Measurements from ENCODE around the gene TNIP3. TPM values are rescaled to one million over a fixed set of nuclear protein-coding genes. Genes with fewer than 3 reads are reported as not detected.

Gene TNIP3
- total and polyA plus RNA-seq, 7 experiments from 2014 or later, result 0.30 to 1.8 (median 0.89) TPM

- no peaks in the 10 kb centered on the region for H3K27me3 ChIP-seq (ENCODE audit: control insufficient read depth in 2 of 2, insufficient read depth in 2 of 2, low read length in 2 of 2)
- H3K9me3 Mint-ChIP-seq, result no peaks in the 10 kb centered on the region
- H3K4me1 Mint-ChIP-seq, result peaks cover 6 to 62% (median 49%) of the 10 kb centered on the region in 7 donors
- no peak for ATAC-seq
- no peak overlapping the region for H3K4me3 Mint-ChIP-seq
- DNase-seq, result no peak
- H3K36me3 Mint-ChIP-seq, result peaks cover 0 to 17% (median 3%) of the 10 kb centered on the region in 5 donors
- no peak overlapping the region for H3K27ac ChIP-seq (ENCODE audit: low read depth, low read length)
- POLR2A ChIA-PET, result interaction anchor here (0.6 to 1.6 kb wide), 3 partner anchors 10 to 176 kb away, joined by 3 to 6 read pairs (median 3); no protein-coding TSS in a partner anchor
- intact Hi-C loops (cut with micrococcal nuclease), result loop anchor here in 1 of 2 donors (1.0 to 10.0 kb wide), 2 partner anchors 10 to 1781 kb away; partner anchors contain the start of gene NUDT6
- peak overlapping the region in 1 of 9 donors; percentile 30 for H3K27ac Mint-ChIP-seq
- CTCF ChIA-PET, result interaction anchor here (1.4 kb wide), 1 partner anchor 8 kb away, joined by 4 read pairs; no protein-coding TSS in a partner anchor
- H3K4me1 ChIP-seq (ENCODE audit: control insufficient read depth in 2 of 2, insufficient read depth in 2 of 2, low read length in 2 of 2), result peaks cover 0 to 14% of the 10 kb centered on the region in 2 donors
- H3K36me3 ChIP-seq (ENCODE audit: control insufficient read depth in 2 of 3, insufficient read depth in 3 of 3, low read length in 3 of 3), result no peaks in the 10 kb centered on the region
- H3K4me3 ChIP-seq (ENCODE audit: low read length), result no peak overlapping the region
- H3K9me3 ChIP-seq (ENCODE audit: control insufficient read depth in 2 of 3, low read length in 3 of 3), result no peaks in the 10 kb centered on the region
- peaks cover 0 to 4% (median 0%) of the 10 kb centered on the region in 5 donors for H3K27me3 Mint-ChIP-seq
Measured at GRCh38 chr4:121144021-121144420, 20.1 kb downstream of the TNIP3 start.

- Mint-ChIP-seq H3K4me1 (peaks cover 13 to 63% (median 49%) of the 10 kb centered on the region in 7 donors), H3K27me3 (peaks cover 0 to 4% (median 0%) of the 10 kb centered on the region in 5 donors), H3K27ac (peak overlapping the region in 2 of 9 donors; percentile 28 to 53), H3K9me3 (peaks cover 0 to 5% (median 0%) of the 10 kb centered on the region in 11 donors), H3K4me3 (no peak overlapping the region), H3K36me3 (peaks cover 0 to 22% (median 3%) of the 10 kb centered on the region in 5 donors)
- ATAC-seq, result no peak
- Histone ChIP-seq H3K36me3 (ENCODE audit: control insufficient read depth in 2 of 3, insufficient read depth in 3 of 3, low read length in 3 of 3) (no peaks in the 10 kb centered on the region), H3K4me3 (ENCODE audit: low read length) (no peak overlapping the region), H3K27me3 (ENCODE audit: control insufficient read depth in 2 of 2, insufficient read depth in 2 of 2, low read length in 2 of 2) (no peaks in the 10 kb centered on the region), H3K27ac (ENCODE audit: low read depth, low read length) (no peak overlapping the region), H3K4me1 (ENCODE audit: control insufficient read depth in 2 of 2, insufficient read depth in 2 of 2, low read length in 2 of 2) (peaks cover 0 to 23% of the 10 kb centered on the region in 2 donors), H3K9me3 (ENCODE audit: control insufficient read depth in 2 of 3, low read length in 3 of 3) (no peaks in the 10 kb centered on the region)
- CTCF ChIA-PET, result interaction anchor here (1.4 kb wide), 1 partner anchor 9 kb away, joined by 4 read pairs; no protein-coding TSS in a partner anchor
- DNase-seq, result no peak
- intact Hi-C loops (cut with micrococcal nuclease), result loop anchor here in 1 of 2 donors (10.0 kb wide), 1 partner anchor 1782 kb away; the partner anchor contains the start of gene NUDT6
- POLR2A ChIA-PET, result no interaction called here
Measured at GRCh38 chr4:121143131-121143530, 21.0 kb downstream of the TNIP3 start.

- CTCF ChIA-PET, result no interaction called here
Measured at GRCh38 chr4:121140716-121141460, 23.2 kb downstream of the TNIP3 start.

GRCh38 chr4:121139533-121140222, 24.4 kb downstream of the TNIP3 start:
- peak in 7 of 9 donors; percentile 40 to 77 (median 70) for DNase-seq
- POLR2A ChIA-PET, result interaction anchor here (1.0 to 1.8 kb wide), 3 partner anchors 10 to 52 kb away, joined by 3 to 7 read pairs (median 3); no protein-coding TSS in a partner anchor
- H3K4me3 Mint-ChIP-seq, result peak overlapping the region; percentile 10 to 75 (median 44)

More at GRCh38 chr4:121140716-121141460, 23.2 kb downstream of the TNIP3 start:
- Histone ChIP-seq H3K9me3 (ENCODE audit: control insufficient read depth in 2 of 3, low read length in 3 of 3) (no peaks in the 10 kb centered on the region), H3K27ac (ENCODE audit: low read depth, low read length) (no peak overlapping the region), H3K27me3 (ENCODE audit: control insufficient read depth in 2 of 2, insufficient read depth in 2 of 2, low read length in 2 of 2) (no peaks in the 10 kb centered on the region), H3K36me3 (ENCODE audit: control insufficient read depth in 2 of 3, insufficient read depth in 3 of 3, low read length in 3 of 3) (no peaks in the 10 kb centered on the region), H3K4me3 (ENCODE audit: low read length) (no peak overlapping the region), H3K4me1 (ENCODE audit: control insufficient read depth in 2 of 2, insufficient read depth in 2 of 2, low read length in 2 of 2) (peaks cover 0 to 25% of the 10 kb centered on the region in 2 donors)
- Mint-ChIP-seq H3K4me3 (peak overlapping the region in 4 of 10 donors; percentile 19 to 75 (median 28)), H3K9me3 (peaks cover 0 to 5% (median 0%) of the 10 kb centered on the region in 11 donors), H3K27ac (peak overlapping the region; percentile 15 to 97 (median 91)), H3K36me3 (peaks cover 0 to 20% (median 0%) of the 10 kb centered on the region in 5 donors), H3K27me3 (no peaks in the 10 kb centered on the region), H3K4me1 (peaks cover 17 to 62% (median 47%) of the 10 kb centered on the region in 7 donors)
- POLR2A ChIA-PET, result interaction anchor here (0.7 to 1.0 kb wide), 2 partner anchors 30 to 83 kb away, joined by 3 read pairs; no protein-coding TSS in a partner anchor
- DNase-seq (no peak), ATAC-seq (no peak)
- intact Hi-C loops (cut with micrococcal nuclease), result loop anchor here in 1 of 2 donors (1.0 to 10.0 kb wide), 2 partner anchors 9 to 1784 kb away; partner anchors contain the start of gene NUDT6

GRCh38 chr4:121138039-121138825, 25.9 kb downstream of the TNIP3 start:
- H3K27ac ChIP-seq (ENCODE audit: low read depth, low read length), result peak overlapping the region; percentile 62
- ATAC-seq (peak; percentile 47), DNase-seq (peak in 3 of 9 donors; percentile 12 to 56 (median 37))
- H3K4me1 Mint-ChIP-seq, result peaks cover 25 to 67% (median 54%) of the 10 kb centered on the region in 7 donors
- peaks cover 0 to 5% (median 0%) of the 10 kb centered on the region in 11 donors for H3K9me3 Mint-ChIP-seq
- no peaks in the 10 kb centered on the region for H3K27me3 ChIP-seq (ENCODE audit: control insufficient read depth in 2 of 2, insufficient read depth in 2 of 2, low read length in 2 of 2)
- intact Hi-C loops (cut with micrococcal nuclease), result loop anchor here in 1 of 2 donors (2.0 to 5.0 kb wide), 2 partner anchors 17 to 44 kb away; no protein-coding TSS in a partner anchor
- H3K27me3 Mint-ChIP-seq, result no peaks in the 10 kb centered on the region
- POLR2A ChIA-PET, result interaction anchor here (0.6 to 1.8 kb wide), 6 partner anchors 8 to 146 kb away, joined by 3 to 7 read pairs (median 4); no protein-coding TSS in a partner anchor
- H3K9me3 ChIP-seq (ENCODE audit: control insufficient read depth in 2 of 3, low read length in 3 of 3), result no peaks in the 10 kb centered on the region
- no peaks in the 10 kb centered on the region for H3K36me3 ChIP-seq (ENCODE audit: control insufficient read depth in 2 of 3, insufficient read depth in 3 of 3, low read length in 3 of 3)
- peak overlapping the region; percentile 35 to 97 (median 91) for H3K27ac Mint-ChIP-seq
- CTCF ChIA-PET, result interaction anchor here (0.8 to 1.9 kb wide), 3 partner anchors 14 to 26 kb away, joined by 4 to 7 read pairs (median 4); no protein-coding TSS in a partner anchor
- peaks cover 0 to 21% (median 0%) of the 10 kb centered on the region in 5 donors for H3K36me3 Mint-ChIP-seq
- H3K4me3 ChIP-seq (ENCODE audit: low read length), result no peak overlapping the region
- H3K4me3 Mint-ChIP-seq, result peak overlapping the region in 7 of 10 donors; percentile 0 to 75 (median 36)
- peaks cover 0 to 33% of the 10 kb centered on the region in 2 donors for H3K4me1 ChIP-seq (ENCODE audit: control insufficient read depth in 2 of 2, insufficient read depth in 2 of 2, low read length in 2 of 2)

More at GRCh38 chr4:121139533-121140222, 24.4 kb downstream of the TNIP3 start:
- H3K9me3 Mint-ChIP-seq, result peaks cover 0 to 5% (median 0%) of the 10 kb centered on the region in 11 donors
- H3K4me3 ChIP-seq (ENCODE audit: low read length), result no peak overlapping the region
- peaks cover 0 to 20% (median 0%) of the 10 kb centered on the region in 5 donors for H3K36me3 Mint-ChIP-seq
- H3K4me1 ChIP-seq (ENCODE audit: control insufficient read depth in 2 of 2, insufficient read depth in 2 of 2, low read length in 2 of 2), result peaks cover 0 to 29% of the 10 kb centered on the region in 2 donors
- no peaks in the 10 kb centered on the region for H3K27me3 ChIP-seq (ENCODE audit: control insufficient read depth in 2 of 2, insufficient read depth in 2 of 2, low read length in 2 of 2)
- intact Hi-C loops (cut with micrococcal nuclease), result loop anchor here (1.0 to 10.0 kb wide), 7 partner anchors 7 to 1785 kb away; partner anchors contain the start of gene NUDT6 (in 1 of the 2)
- H3K4me1 Mint-ChIP-seq, result peaks cover 22 to 65% (median 54%) of the 10 kb centered on the region in 7 donors
- peak overlapping the region; percentile 74 to 97 (median 91) for H3K27ac Mint-ChIP-seq
- H3K36me3 ChIP-seq (ENCODE audit: control insufficient read depth in 2 of 3, insufficient read depth in 3 of 3, low read length in 3 of 3), result no peaks in the 10 kb centered on the region
- H3K27ac ChIP-seq (ENCODE audit: low read depth, low read length), result peak overlapping the region; percentile 62
- peak; percentile 85 for ATAC-seq
- CTCF ChIA-PET, result interaction anchor here (0.7 to 1.9 kb wide), 3 partner anchors 13 to 1089 kb away, joined by 3 to 7 read pairs (median 4); no protein-coding TSS in a partner anchor
- no peaks in the 10 kb centered on the region for H3K27me3 Mint-ChIP-seq
- no peaks in the 10 kb centered on the region for H3K9me3 ChIP-seq (ENCODE audit: control insufficient read depth in 2 of 3, low read length in 3 of 3)
